ENCODE results near the gene DOCK2. TPM values are rescaled to one million over a fixed set of nuclear protein-coding genes. Genes with fewer than 3 reads are reported as not detected.

The DOCK2 gene
- total RNA-seq, 6 donors from 2014 or later: 46.7 to 150 (median 73.8) TPM

GRCh38 chr5:169814522-169814921, 177.4 kb downstream of the DOCK2 start:
- Histone ChIP-seq H3K36me3 (peaks cover 0 to 3% (median 0%) of the 10 kb centered on the region in 4 donors), H3K4me1 (no peaks in the 10 kb centered on the region), H3K27ac (no peak overlapping the region), H3K4me3 (no peak overlapping the region), H3K9me3 (no peaks in the 10 kb centered on the region), H3K27me3 (no peaks in the 10 kb centered on the region)
- no peak for ATAC-seq (ENCODE audit: low FRiP score in 2 of 2)
- no peak for TF ChIP-seq CTCF (IDR thresholded peaks at IDR 0.05)
- no peak for DNase-seq
- 68 to 72% methylated on average over 1 of the region's 1 CpG for WGBS, 2 donors

DNA sequence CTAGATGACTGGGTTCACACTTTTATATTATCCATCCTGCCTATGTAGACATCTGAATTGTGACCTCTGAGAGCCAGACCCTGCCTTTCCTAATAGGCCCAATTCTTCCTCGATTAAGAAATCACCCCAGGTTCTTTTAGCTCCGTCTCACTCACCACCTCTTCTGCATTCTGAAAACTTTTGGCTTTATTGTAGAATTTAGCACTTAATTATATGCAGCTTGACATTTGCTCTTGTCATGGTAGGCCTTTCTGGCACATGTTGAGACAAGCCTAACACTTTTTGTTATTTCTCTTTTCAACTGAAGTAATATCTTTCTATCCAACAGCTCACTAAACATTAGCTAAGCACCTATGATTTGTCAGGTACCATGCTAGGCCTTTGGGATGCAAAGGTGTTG, 180.0 kb downstream of the DOCK2 start:
- WGBS, 2 donors: 65 to 86% methylated on average over 2 of the region's 2 CpGs
- DNase-seq (no peak), ATAC-seq (ENCODE audit: low FRiP score in 2 of 2) (no peak)
- TF ChIP-seq POLR2A (IDR thresholded peaks at IDR 0.05): no peak
- no peak for TF ChIP-seq CTCF (IDR thresholded peaks at IDR 0.05)
- no peak for TF ChIP-seq EP300 (IDR thresholded peaks at IDR 0.05)
- no peak for TF ChIP-seq POLR2AphosphoS5 (IDR thresholded peaks at IDR 0.05)
- Histone ChIP-seq H3K4me3 (no peak overlapping the region), H3K36me3 (peaks cover 0 to 4% (median 0%) of the 10 kb centered on the region in 4 donors), H3K4me1 (no peaks in the 10 kb centered on the region), H3K9me3 (no peaks in the 10 kb centered on the region), H3K27me3 (no peaks in the 10 kb centered on the region), H3K27ac (no peak overlapping the region)

GRCh38 chr5:169826618-169827017, 189.5 kb downstream of the DOCK2 start:
- no peak overlapping the region for H3K4me3 ChIP-seq
- H3K4me1 ChIP-seq: no peaks in the 10 kb centered on the region
- no peak overlapping the region for H3K27ac ChIP-seq
- ATAC-seq (ENCODE audit: low FRiP score in 2 of 2) (no peak), DNase-seq (no peak)
- H3K36me3 ChIP-seq: no peaks in the 10 kb centered on the region
- no peaks in the 10 kb centered on the region for H3K27me3 ChIP-seq
- TF ChIP-seq POLR2AphosphoS5 (IDR thresholded peaks at IDR 0.05) (no peak), EP300 (IDR thresholded peaks at IDR 0.05) (no peak), POLR2A (IDR thresholded peaks at IDR 0.05) (no peak), CTCF (IDR thresholded peaks at IDR 0.05) (no peak)
- no peaks in the 10 kb centered on the region for H3K9me3 ChIP-seq
- WGBS, 2 donors: 74 to 76% methylated on average over 5 of the region's 5 CpGs

- H3K27me3 ChIP-seq: no peaks in the 10 kb centered on the region
- no peaks in the 10 kb centered on the region for H3K4me1 ChIP-seq
- no peak overlapping the region for H3K27ac ChIP-seq
- DNase-seq: no peak
- no peaks in the 10 kb centered on the region for H3K9me3 ChIP-seq
- TF ChIP-seq CTCF (IDR thresholded peaks at IDR 0.05) (no peak), EP300 (IDR thresholded peaks at IDR 0.05) (no peak), POLR2A (IDR thresholded peaks at IDR 0.05) (no peak), POLR2AphosphoS5 (IDR thresholded peaks at IDR 0.05) (no peak)
- no peak for ATAC-seq (ENCODE audit: low FRiP score in 2 of 2)
- H3K4me3 ChIP-seq: no peak overlapping the region
- 67 to 87% methylated on average over 3 of the region's 3 CpGs for WGBS, 2 donors
- H3K36me3 ChIP-seq: no peaks in the 10 kb centered on the region
These were observed 190.7 kb downstream of the DOCK2 start for GRCh38 chr5:169827769-169828168.

GRCh38 chr5:169828385-169828784, 191.3 kb downstream of the DOCK2 start:
- no peaks in the 10 kb centered on the region for H3K9me3 ChIP-seq

More at GRCh38 chr5:169828385-169828784, 191.3 kb downstream of the DOCK2 start:
- Histone ChIP-seq H3K36me3 (no peaks in the 10 kb centered on the region), H3K4me1 (no peaks in the 10 kb centered on the region), H3K4me3 (no peak overlapping the region), H3K27ac (no peak overlapping the region), H3K27me3 (no peaks in the 10 kb centered on the region)
- TF ChIP-seq POLR2A (IDR thresholded peaks at IDR 0.05) (no peak), POLR2AphosphoS5 (IDR thresholded peaks at IDR 0.05) (no peak), EP300 (IDR thresholded peaks at IDR 0.05) (no peak), CTCF (IDR thresholded peaks at IDR 0.05) (no peak)
- WGBS, 2 donors: 74 to 81% methylated on average over 4 of the region's 4 CpGs
- no peak for ATAC-seq (ENCODE audit: low FRiP score in 2 of 2)
- DNase-seq: no peak

Measured in upper lobe of left lung (tissue), 6 donors.